Suprapubic skin (tissue), 4 donors: ENCODE data around the gene RAB20. TPM values are rescaled to one million over a fixed set of nuclear protein-coding genes. Genes with fewer than 3 reads are reported as not detected.

Experiments used
- DNase-seq, 2 donors: peaks; one replicate each; pipeline ENCODE4 v3.0.0-alpha.2; 2019; ENCODE audit warnings: low spot score in 2 of 2
- H3K27ac ChIP-seq: fragments of 200-600 bp; sonication (generic); one replicate; pipeline ENCODE4 v1.5.1; 2019
- H3K27me3 ChIP-seq: fragments of 200-600 bp; sonication (generic); one replicate; pipeline ENCODE4 v1.5.1; 2019
- H3K36me3 ChIP-seq: fragments of 200-600 bp; sonication (generic); one replicate; pipeline ENCODE4 v1.5.1; 2019
- H3K4me1 ChIP-seq: fragments of 200-600 bp; sonication (generic); one replicate; pipeline ENCODE4 v1.5.1; 2019
- H3K4me3 ChIP-seq: fragments of 200-600 bp; sonication (generic); one replicate; pipeline ENCODE4 v1.5.1; 2019; ENCODE audit warnings: mild to moderate bottlenecking
- H3K9me3 ChIP-seq: fragments of 200-600 bp; sonication (generic); one replicate; pipeline ENCODE4 v1.5.1; 2019
- CTCF ChIP-seq, 2 donors: fragments of 200-600 bp in 1 of 2; fragments of 450-650 bp in 1 of 2; sonication (generic) in 1 of 2; IDR thresholded peaks; one replicate each; pipeline ENCODE4 v1.5.1; 2016 to 2019; ENCODE audit warnings: antibody characterized with exemption in 2 of 2, mild to moderate bottlenecking in 1 of 2, moderate library complexity in 1 of 2
- EP300 ChIP-seq: sonication (generic); formaldehyde crosslinking; IDR thresholded peaks from one replicate; pipeline ENCODE4 v1.6.1; 2017; ENCODE audit warnings: antibody characterized with exemption
- POLR2A ChIP-seq, 2 donors: fragments of 450-650 bp; IDR thresholded peaks; one replicate each; pipeline ENCODE4 v1.6.1; 2017; ENCODE audit warnings: antibody characterized with exemption in 2 of 2, mild to moderate bottlenecking in 2 of 2, moderate library complexity in 2 of 2
- POLR2AphosphoS5 ChIP-seq, 3 donors: sonication (generic); formaldehyde crosslinking; IDR thresholded peaks; one replicate each; pipeline ENCODE4 v1.6.1; 2017; ENCODE audit warnings: antibody characterized with exemption in 3 of 3
- WGBS: methylation state at CpG from one replicate; pipeline ENCODE4 v1.1.5; 2018; 5-methylcytosine and 5-hydroxymethylcytosine counted together
- total RNA-seq, 4 donors: library from RNA; depleted of rRNA; stranded (reverse); fragments of >200 nt; gene quantifications; one replicate each; pipeline ENCODE4 v1.1.0, GENCODE V29; 2016

The RAB20 gene
- total RNA-seq, 4 donors from 2014 or later, result 2.0 to 6.7 (median 3.7) TPM

GRCh38 chr13:110521296-110521680 lies 40.2 kb downstream of the RAB20 start:
- peak overlapping the region; percentile 52 for H3K27ac ChIP-seq
- TF ChIP-seq POLR2AphosphoS5 (IDR thresholded peaks at IDR 0.05), result no peak
- no peak for TF ChIP-seq CTCF (IDR thresholded peaks at IDR 0.05)
- no peak for TF ChIP-seq POLR2A (IDR thresholded peaks at IDR 0.05)
- no peak for TF ChIP-seq EP300
- no peaks in the 10 kb centered on the region for H3K9me3 ChIP-seq
- H3K4me3 ChIP-seq, result no peak overlapping the region
- no peaks in the 10 kb centered on the region for H3K36me3 ChIP-seq
- peaks cover 42% of the 10 kb centered on the region for H3K4me1 ChIP-seq
- DNase-seq, result no peak
- WGBS, result 73% methylated on average over 10 of the region's 10 CpGs
- no peaks in the 10 kb centered on the region for H3K27me3 ChIP-seq

- Histone ChIP-seq H3K27me3 (no peaks in the 10 kb centered on the region), H3K27ac (peak overlapping the region; percentile 52), H3K36me3 (no peaks in the 10 kb centered on the region), H3K4me3 (no peak overlapping the region), H3K9me3 (no peaks in the 10 kb centered on the region), H3K4me1 (peaks cover 41% of the 10 kb centered on the region)
- DNase-seq, result peak; percentile 91 to 92
- TF ChIP-seq POLR2AphosphoS5 (IDR thresholded peaks at IDR 0.05) (peak in 2 of 3 donors; percentile 86 to 95), EP300 (peak; percentile 72), POLR2A (IDR thresholded peaks at IDR 0.05) (no peak), CTCF (IDR thresholded peaks at IDR 0.05) (no peak)
- WGBS, result 46% methylated on average over 14 of the region's 16 CpGs
Measured at GRCh38 chr13:110520431-110521295, 40.9 kb downstream of the RAB20 start.

- DNase-seq, result no peak
- Histone ChIP-seq H3K4me1 (peaks cover 30% of the 10 kb centered on the region), H3K27ac (no peak overlapping the region), H3K36me3 (no peaks in the 10 kb centered on the region), H3K9me3 (no peaks in the 10 kb centered on the region), H3K27me3 (no peaks in the 10 kb centered on the region), H3K4me3 (no peak overlapping the region)
- WGBS, result 92% methylated on average over 7 of the region's 7 CpGs
- no peak for TF ChIP-seq CTCF (IDR thresholded peaks at IDR 0.05)
- TF ChIP-seq POLR2A (IDR thresholded peaks at IDR 0.05), result no peak
- TF ChIP-seq EP300, result no peak
- TF ChIP-seq POLR2AphosphoS5 (IDR thresholded peaks at IDR 0.05), result no peak
Measured at GRCh38 chr13:110519506-110519905, 42.0 kb downstream of the RAB20 start.

- TF ChIP-seq CTCF (IDR thresholded peaks at IDR 0.05) (no peak), POLR2AphosphoS5 (IDR thresholded peaks at IDR 0.05) (no peak), POLR2A (IDR thresholded peaks at IDR 0.05) (no peak), EP300 (no peak)
- Histone ChIP-seq H3K9me3 (no peaks in the 10 kb centered on the region), H3K27me3 (no peaks in the 10 kb centered on the region), H3K4me3 (no peak overlapping the region), H3K27ac (no peak overlapping the region), H3K36me3 (no peaks in the 10 kb centered on the region), H3K4me1 (peaks cover 25% of the 10 kb centered on the region)
- WGBS, result 90% methylated on average over 7 of the region's 16 CpGs
- DNase-seq, result no peak
Measured at GRCh38 chr13:110519046-110519445, 42.5 kb downstream of the RAB20 start.

GRCh38 chr13:110518571-110518970 lies 43.0 kb downstream of the RAB20 start:
- Histone ChIP-seq H3K4me1 (peaks cover 23% of the 10 kb centered on the region), H3K9me3 (no peaks in the 10 kb centered on the region), H3K36me3 (no peaks in the 10 kb centered on the region), H3K4me3 (no peak overlapping the region), H3K27me3 (no peaks in the 10 kb centered on the region), H3K27ac (no peak overlapping the region)
- DNase-seq, result no peak
- no peak for TF ChIP-seq POLR2AphosphoS5 (IDR thresholded peaks at IDR 0.05)
- no peak for TF ChIP-seq CTCF (IDR thresholded peaks at IDR 0.05)
- no peak for TF ChIP-seq POLR2A (IDR thresholded peaks at IDR 0.05)
- TF ChIP-seq EP300, result no peak
- WGBS, result 72% methylated on average over 5 of the region's 11 CpGs
